ENCODE data around the gene DCN.

Gene DCN

DNA sequence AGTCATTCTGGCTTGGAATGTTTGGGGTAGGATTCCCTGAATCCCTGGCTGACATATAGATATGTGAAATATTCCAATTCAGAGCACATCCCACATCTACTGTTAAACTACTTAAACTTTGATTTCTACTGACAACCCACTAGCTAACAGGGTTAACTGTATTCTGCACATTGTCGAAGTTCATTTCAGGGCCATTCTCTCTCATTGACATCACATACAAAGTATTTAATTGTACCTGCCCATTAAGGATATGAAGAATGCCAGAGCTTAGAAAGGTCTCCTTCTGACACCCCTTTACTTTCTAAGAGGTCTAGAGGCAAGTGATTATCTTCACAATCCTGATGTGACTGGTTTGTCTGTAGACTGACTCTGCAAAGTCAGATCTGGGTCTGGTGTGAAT is 2.8 kb upstream of the DCN start:
- no peak for DNase-seq

DNA sequence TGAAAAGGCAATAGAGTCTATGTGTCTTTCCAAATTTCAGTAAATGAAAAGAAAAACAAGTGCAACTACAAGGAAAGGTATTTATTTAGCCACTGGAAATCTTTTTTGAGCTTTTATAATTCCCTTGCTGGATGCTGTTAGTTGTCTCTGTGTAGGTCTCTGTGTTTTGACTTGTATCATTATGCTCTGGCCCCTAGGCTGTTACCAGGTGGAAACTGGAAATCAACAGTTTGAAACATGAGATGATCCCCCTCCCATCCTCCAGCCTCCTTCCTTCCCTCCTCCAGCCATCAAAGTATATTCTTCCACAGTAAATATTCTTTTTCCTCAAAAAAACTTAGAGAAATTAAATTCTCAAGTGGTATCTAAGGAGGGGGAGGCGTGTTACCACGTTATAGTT is 934 bp upstream of the DCN start:
- no peak for DNase-seq

DNA sequence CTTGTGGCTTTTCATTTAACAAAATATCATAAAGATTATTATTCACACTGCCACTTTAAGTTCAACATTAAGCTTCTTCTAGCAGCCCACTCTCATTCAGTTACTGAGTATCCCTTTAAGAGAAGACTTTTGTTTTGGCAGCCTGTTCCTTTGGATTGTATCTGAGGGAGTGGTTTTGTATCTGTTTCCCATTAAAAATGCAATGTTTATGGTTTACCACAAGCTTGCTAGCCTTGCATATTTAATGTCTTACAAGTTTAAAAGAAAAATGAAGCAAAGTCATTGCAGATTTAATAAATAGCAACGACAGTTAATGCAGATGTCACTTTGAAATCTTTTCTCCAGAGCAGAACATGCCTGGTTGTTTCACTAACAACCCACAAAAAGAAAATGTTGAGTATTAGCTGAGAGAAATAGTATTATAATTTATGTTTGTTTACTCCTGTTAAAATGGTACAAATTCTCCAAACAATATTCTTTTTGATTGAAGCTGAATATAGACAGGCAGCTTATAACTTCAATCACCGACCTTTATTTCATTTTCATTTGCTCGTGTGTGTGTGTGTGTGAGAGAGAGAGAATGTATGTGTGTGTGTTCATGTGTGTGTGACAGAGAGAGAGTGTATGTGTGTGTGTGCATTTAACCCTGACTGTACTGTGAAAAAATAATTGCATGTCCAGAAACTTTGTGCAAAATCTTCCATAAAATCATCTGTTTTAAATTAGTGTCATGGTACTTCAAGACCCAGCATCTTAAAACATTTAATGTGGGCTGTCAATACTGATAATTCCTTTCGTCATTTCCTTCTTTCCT is 1.8 kb downstream of the DCN start:
- no peak for DNase-seq

DNA sequence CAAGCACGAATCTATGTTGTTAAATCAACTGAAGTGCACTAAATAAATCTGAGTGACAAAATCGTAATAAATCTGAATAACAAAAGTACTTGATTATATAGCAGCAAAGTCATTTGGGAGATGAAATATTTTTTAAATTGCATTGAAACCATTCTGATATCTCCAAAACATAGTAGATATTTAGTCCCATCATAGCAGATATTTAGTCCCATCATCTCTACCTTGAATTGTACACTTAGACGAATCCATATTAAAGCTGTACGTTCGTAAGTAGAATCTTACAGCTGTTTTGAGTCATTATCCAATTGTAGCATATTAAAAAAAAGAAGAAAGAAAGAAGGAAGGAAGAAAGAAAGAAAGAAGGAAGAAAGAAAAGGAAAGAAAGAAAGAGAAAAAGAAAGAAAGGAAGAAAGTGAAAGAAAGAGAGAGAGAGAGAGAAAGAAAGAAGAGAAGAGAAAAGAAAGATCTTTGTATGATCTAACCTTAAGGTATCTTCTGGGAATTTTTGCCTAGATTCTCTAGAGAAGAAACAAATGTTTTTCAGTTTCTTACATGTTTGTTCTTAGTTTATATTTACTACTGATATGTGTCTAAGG is 2.6 kb downstream of the DCN start:
- no peak for DNase-seq

DNA sequence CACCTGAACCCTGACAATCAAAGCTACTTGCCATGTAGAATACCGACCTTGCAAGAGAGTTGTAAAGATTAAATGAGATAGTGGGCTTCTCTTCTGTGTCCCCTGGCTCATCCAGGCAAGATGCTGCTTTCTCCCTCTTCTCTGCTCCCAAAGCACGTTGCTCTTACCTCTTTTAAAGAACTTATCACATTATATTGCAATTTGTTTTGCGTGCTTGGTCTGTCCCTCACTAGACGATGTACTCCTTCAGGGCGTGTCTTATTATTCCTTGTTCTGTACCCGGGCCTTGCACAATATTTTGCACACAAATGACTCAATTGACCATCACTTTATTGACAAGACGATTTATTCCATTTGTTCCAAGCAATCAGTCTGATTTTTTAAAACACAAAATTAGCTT is 3.3 kb downstream of the DCN start:
- no peak for DNase-seq

DNA sequence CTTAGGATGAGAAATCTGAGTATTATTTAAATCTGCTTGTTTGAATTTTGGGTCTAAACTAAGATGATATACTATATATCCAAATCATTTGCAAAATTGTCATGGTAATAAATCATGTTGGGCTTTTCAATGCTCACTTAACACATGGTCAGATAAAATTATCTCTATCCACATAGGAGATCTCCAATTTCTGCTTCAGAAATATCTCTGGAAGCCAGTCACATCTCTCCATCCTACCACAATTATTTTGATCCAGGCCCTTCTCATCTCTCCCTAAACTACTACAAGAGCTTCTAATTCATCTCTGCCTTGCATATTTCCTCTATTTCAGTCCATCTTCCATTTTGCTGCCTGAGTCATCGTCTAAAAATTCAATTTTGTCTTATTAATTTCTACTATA is 3.8 kb downstream of the DCN start:
- DNase-seq: no peak

DNA sequence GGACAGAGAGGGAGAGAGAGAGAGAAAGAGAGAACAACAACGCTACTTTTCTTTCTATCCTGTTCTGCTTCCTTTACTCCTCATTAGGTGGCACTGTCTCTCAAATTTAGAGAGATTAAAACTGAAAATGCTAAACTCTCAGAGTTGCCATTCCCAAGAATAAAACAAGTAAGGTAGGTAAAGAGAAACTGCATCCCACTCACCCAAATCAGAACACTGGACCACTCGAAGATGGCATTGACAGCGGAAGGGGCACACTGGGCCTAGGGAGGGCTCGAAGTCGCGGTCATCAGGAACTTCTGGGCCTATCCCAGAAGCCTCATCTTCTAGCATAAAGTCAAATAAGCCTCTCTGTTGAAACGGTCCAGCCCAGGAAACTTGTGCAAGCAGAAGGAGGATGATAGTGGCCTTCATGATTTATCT is 4.5 kb downstream of the DCN start:
- DNase-seq: no peak

DNA sequence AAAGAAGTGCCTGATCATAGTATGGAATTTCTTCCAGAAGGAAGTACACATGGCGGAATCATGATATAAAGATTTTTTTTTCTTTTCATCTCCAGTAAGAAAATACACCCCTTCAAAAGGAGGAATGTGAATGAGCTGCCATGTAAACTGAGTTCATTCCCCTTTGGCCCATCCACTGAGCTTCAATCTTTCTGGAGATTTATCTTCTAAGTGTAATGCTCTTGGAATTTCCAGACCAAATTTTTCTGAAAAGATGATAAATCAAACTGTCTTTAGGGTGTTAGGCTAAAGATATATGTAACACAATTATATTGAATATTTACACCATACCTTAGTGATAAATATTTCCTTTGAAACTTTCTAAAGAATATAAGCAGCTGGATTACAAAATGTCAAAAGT is 5.2 kb downstream of the DCN start:
- no peak for DNase-seq

DNA sequence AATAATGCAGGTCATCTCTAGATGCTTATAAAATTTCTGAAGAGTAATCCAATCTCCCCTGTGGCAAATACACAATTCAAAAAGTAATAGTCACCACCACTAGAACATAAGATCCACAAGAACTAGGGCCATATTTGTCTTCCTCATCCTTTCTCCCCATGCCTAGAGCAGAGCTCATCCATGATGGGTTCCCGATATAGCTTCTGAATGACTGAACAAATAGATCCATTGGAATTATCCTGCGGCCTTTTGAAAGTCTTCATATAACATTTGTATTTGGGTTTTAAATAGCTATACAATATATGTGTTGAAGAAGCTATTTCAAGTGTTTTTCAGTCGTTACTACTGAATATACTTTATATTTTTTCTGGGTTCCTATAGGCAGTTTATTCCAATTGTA is 5.7 kb downstream of the DCN start:
- peak; percentile 18 for DNase-seq

DNA sequence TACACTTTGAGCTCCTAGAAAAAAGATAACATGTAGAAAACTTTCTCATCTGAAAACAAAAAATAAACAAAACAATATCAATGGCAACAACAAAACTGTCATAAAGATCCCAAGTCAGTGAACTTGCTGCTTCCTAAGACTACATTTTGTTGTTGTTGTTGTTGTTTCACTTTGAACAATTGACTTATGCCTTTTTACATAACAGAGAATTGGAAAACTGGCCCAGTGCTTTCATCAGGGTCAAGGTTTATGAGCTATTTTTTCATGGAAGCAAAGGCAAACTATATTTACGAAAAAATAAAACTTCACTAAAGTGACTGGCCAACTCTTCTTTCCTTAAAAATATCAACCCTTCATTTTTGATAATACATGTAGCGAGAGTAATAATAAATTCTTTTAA is 6.3 kb downstream of the DCN start:
- no peak for DNase-seq

DNA sequence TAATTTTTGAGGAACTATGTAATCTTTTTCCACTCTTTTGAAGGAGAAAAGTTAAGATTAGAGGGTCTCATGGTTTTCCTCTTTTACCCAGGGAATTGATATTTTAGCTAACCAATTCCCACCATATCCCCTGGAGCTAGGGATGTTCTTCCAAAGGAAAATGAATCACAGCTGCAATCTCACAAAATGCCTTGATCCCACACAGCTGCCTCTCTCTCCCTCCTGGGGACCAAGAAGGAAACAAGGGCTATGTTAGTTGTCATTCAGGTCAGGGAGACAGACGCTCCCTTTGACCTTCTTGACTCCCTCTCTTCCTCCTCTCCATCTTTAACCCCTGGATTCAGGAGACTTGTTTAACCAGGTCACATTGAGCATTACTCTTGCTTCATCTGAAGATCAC is 9.5 kb downstream of the DCN start:
- DNase-seq: no peak

DNA sequence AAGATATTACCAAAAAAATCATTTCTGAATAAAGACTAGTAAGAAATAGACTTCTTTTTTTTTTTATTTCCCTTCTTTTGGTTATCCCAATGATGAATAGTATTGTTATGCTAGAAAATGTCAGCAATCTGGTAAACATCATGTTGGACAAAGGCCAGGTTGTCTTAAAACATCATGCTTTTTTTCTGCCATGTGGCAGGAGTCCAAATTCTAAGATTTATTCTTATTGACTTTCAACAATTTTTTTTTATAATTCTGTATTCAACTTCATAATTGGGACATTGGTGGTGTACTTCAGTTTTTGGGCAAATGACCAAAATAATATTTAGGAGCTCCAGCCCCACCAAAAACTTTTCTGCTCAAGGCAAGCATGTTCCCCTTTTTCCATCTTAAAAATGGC is 10.5 kb downstream of the DCN start:
- no peak for DNase-seq

DNA sequence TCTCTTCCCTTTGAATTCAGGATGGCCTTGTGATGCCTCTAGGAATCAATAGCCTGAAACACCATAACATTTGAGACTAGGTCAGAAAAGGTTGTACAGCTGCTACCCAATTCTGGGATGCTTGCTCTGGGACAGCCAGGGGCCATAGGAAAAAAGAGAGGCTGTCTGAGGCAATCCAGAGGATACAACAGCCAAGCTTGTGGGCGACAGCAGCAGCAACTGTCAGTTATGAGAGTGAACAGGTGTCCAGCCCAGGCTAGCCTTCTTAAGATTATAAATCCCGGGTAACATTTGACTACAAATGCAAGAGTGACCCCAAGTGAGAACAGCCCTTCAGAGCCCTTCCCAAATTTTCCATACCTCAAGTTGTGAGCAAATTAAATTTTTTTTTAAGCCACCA is 11.1 kb downstream of the DCN start:
- DNase-seq: no peak

DNA sequence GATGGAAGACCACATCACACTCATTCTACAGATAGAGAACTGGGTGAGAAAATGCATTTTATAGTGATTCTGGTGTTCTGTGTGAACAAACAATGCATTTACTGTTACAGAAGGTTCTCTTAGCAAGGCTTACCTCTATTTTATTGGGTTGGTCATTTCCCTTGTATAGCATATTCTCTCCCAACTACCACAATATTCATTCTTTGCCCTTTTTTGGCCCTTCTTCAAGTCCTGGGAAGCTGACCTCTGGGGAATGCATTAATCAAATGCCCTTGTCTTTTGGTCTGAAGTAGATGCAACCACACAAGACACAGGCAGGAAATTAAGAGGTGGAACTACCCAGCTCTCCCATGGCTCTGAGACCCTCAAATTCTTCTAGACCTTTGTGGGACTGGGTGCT is 19.5 kb downstream of the DCN start:
- no peak for DNase-seq

DNA sequence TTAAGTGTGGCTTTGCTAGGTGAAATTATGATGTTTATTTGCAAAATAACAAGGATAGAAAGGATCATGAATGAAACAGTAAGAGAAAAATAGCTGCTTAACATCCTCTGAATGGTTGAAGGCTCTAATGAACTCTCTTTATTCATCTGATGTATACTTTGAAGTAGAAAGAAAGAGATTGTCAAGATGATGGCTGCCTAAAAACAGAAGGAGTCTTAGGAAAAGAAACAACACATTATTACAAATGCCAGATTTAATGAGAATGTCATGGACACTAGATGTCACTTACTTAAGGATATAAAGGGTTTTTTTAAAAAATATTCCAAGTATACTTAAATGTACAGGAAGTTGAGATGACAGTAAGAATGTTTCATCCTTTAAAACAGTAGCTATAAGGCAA is 21.6 kb downstream of the DCN start:
- no peak for DNase-seq

DNA sequence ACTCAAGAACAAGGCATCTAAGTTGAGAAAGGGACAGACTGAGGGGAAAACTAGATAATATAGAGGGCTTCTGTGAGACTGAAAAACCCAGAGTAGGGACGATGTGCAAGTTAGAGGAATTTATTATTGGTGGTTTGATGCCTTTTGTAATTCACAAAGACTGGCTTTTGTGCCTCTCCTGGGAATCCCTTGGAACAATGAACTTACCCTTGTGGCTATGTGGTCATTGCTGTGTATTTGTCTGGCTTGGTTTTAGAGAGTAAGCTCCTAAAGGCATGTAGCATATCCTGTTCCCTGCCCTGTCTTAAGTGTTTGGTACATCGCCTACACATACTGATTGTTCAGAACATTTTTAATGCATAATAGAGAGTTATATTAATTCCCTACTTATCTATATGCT is 26.6 kb downstream of the DCN start:
- no peak for DNase-seq

DNA sequence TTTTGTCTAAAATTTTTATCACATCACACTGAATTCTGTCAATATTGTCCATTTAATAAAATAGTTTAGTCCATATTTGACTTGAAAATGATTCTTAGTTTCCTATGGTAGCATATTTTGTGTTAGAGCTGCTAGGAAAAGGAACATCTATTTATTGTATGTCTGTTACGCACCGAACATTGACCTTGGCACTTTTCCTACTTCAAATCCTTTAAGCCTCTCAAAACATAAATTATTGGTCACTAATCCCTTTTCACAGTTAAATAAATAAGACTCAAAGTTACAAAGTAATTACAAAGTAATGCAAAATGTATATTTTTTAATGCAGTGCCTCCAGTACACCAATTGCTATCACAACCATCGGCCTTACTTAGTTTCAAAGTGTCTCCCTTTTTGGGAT is 28.5 kb downstream of the DCN start:
- no peak for DNase-seq

DNA sequence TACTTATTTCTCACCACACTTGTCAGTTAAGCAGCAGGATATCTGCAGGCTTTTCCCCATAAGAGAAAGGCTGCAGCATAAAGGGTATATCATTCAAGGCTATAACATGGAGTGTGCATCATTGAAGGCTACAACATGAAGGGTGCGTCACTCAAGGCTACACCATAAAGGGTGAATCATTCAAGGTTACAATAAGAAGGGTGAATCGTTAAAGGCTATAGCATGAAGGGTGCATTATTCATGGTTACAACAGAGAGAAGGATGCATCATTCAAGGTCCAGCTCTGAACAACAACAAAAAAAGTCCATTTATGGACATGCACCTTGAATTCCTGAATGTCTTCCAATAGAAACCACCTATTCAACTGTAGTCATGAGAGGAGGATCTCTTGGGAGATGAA is 38.6 kb downstream of the DCN start:
- DNase-seq: no peak

DNA sequence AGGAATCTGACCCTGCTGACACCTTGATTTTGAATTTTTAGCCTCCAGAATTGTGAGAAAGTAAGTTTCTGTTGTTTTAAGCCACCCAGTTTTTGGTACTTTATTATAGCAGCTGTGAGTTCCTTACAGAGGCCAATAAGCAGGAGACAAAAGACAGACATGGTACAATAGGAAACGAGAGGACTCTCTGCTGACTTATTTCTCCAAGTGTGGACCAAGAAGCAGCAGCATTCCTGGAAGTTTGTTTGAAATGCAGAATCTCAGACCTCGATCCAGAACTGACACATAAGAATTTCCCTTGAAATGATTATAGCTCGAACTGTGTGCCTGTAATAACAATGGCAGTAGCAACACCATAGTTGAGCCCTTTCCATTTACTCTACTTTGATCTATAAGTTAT is 39.4 kb downstream of the DCN start:
- DNase-seq: no peak

DNA sequence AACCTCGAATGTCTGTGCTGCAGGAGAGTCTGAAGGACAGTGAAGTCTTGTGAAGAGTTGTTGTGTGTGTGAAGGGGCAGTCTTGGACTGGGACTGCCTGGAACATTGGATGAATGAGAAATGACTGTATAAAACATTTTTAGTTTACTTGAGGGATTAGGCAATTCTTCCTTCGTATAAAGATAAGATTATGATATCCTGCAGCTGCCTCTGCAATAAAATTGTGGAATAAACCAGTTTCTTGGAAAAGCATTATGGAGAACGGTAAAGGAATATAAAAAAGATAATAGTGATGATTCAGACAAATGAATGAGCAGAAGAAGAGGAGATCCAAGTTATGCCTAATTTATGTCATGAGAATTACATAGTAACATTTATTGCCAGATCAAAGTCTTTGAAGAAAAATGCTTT is 40.4 kb downstream of the DCN start:
- no peak for DNase-seq

DNA sequence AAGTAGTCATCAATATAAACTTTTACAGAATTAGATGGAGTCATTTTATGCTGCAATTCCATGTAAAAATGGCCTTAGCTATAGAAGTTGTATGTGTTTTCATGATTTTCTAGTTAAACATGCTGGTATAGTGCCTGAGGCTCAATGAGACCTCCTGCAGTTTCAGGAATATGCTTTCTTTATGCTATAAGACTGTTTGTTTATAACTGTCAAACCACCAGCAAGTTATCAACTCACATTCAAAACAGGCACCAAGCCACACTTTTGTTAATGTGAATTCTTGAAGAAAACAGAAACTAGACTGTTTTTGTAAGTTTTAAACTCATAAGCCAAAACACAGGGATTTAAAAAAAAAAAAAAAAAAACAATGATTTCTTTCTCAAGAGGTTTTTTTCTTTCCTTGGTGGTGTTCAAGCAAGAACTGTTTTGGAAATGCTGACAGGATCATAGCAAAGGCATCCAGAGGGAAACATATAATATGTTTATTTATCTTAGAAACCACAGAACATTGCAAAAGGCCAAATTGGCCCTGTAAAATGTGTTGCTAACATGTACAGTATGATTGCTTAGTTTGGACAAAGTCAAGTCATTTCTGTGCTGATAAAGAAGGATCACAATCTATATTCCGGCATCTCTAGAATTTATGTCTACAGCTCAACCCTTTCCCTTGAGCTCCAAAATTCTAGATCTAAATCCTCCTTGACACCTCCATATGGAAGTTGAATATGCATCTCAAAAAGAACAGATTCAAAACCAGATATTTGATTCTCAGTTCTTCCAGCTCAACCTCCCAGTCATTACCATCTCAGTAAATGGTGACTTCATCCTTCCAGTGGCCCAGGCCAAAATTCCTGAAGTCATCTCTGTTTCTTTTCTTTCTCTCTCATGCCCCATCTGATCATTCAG is 42.3 kb downstream of the DCN start:
- DNase-seq: no peak

DNA sequence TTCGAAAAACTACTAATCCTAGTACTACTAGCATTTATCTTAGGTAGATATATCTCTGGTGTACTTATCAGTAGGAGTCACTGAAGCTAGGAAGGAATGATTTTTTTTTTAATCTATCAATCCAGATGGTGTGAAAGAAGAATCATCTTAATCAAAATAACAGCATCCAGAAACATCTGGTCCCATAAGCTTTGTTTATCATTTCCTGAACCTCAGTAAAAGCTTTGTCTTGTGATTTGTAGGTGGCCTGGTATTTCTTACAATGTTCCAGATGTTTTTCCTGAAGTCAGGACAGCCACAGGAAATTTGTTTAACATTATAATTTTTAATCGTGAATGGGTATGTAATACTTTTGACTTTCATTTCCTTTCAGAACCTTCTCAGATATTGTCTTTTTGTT is 43.3 kb downstream of the DCN start:
- no peak for DNase-seq

DNA sequence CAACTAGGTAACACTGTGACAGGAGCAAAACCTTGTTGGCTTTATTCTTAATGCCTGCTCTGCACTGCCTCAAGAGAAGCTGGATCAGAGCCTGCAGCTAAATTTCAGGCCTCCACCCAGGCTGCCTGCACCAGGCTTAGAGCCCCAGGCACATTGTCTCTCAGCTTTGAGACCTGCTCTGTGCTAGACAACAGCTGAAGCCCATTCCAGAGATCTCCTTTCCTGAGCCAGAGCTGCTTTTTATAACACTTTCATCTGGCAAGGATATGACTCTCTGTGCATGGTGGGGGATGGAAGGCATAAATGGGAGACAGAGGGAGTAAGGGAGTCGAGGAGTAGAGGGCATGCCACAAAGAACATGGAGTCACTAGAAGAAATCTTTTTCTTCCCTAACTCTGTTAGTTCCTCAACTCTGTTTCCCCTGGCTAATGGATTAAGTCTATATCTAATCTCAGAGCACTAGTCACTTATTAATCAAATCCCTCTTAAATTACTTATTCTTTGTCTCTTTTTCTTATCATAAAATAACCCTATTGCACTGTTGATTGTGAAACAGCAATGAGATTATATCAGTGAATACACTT is 44.2 kb downstream of the DCN start:
- no peak for DNase-seq

DNA sequence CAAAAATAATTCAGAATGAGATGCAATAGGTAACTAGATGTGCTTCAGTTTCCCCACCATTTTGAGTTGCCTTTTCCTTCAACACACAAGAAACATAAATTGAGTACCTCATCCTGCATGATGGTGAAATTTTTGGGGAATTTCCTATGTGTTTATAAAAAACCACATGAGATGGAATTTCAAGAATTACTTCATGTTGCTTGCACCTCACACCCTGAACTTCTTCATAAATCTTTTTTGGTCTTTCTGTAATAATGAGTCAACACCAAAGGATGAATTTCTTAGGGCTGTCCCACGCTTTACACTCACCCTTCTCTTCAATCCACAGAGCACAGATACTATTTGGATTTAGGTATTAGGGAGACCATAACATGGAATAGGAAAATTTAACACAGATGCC is 48.7 kb downstream of the DCN start:
- no peak for DNase-seq

Measured in NCI-H2227 treated with DMSO at 0.1 percent for 48 hours (cell line).